GM12891 (cell line): ENCODE data around the gene RNF157.

Source experiments
- POLR2A ChIP-seq: IDR thresholded peaks from 2 replicates; pipeline ENCODE4 v1.6.1; 2011; ENCODE audit warnings: low read depth, low read length, control low read depth
- POLR2AphosphoS5 ChIP-seq: IDR thresholded peaks from 2 replicates; pipeline ENCODE4 v1.6.1; 2011; ENCODE audit warnings: low read depth, low read length, control low read depth
- POU2F2 ChIP-seq: IDR thresholded peaks from 2 replicates; pipeline ENCODE4 v1.6.1; 2011; ENCODE audit warnings: low read depth, mild to moderate bottlenecking, control low read depth, low read length, moderate library complexity
- SPI1 ChIP-seq: IDR thresholded peaks from 2 replicates; pipeline ENCODE4 v1.6.1; 2011; ENCODE audit warnings: low read depth, low read length, control low read depth
- TAF1 ChIP-seq: IDR thresholded peaks from 2 replicates; pipeline ENCODE4 v1.6.1; 2011; ENCODE audit warnings: low read depth, low read length, control low read depth

DNA sequence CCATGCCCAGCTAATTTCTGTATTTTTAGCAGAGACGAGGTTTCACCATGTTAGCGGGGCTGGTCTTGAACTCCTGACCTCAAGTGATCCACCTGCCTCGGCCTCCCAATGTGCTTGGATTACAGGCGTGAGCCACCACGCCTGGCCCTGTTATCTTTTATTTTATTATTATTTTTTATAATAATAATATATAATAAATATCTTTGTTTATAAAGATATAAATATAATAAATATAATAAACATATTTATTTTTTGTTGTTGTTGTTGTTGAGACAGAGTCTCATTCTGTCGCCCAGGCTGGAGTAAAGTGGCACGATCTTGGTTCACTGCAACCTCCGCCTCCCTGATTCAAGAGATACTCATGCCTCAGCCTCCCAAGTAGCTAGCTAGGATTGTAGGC, 7.0 kb upstream of the RNF157 start:
- TF ChIP-seq POLR2A (no peak), POU2F2 (no peak), POLR2AphosphoS5 (no peak), SPI1 (no peak), TAF1 (no peak)
